Measurements from ENCODE around the gene TRIM71. TPM values are rescaled to one million over a fixed set of nuclear protein-coding genes. Genes with fewer than 3 reads are reported as not detected.

TRIM71 gene
- total RNA-seq, 1 experiment from 2014 or later: 0.18 TPM

GRCh38 chr3:32847528-32847927, 29.7 kb downstream of the TRIM71 start:
- ChIA-PET CTCF (no interaction called here), POLR2A (no interaction called here)
- intact Hi-C loops (cut with micrococcal nuclease; ENCODE audit: unreplicated experiment) (no loop called here), in situ Hi-C loops (cut with HindIII; ENCODE audit: low pct_unique_long_range_greater_than_20kb, low sequenced_read_pairs) (no loop called here)
- Histone ChIP-seq H3K36me3 (ENCODE audit: control insufficient read depth, insufficient read depth, low read length) (no peaks in the 10 kb centered on the region), H3K27ac (ENCODE audit: low read length) (no peak overlapping the region), H3K9me3 (ENCODE audit: control insufficient read depth, insufficient read depth, low read depth, low read length) (no peaks in the 10 kb centered on the region), H3K27me3 (ENCODE audit: control insufficient read depth, insufficient read depth, low read length) (no peaks in the 10 kb centered on the region), H3K4me3 (ENCODE audit: low read depth in 2 of 2, low read length in 2 of 2) (no peak overlapping the region), H3K4me1 (ENCODE audit: control insufficient read depth, insufficient read depth, low read length) (no peaks in the 10 kb centered on the region)
- no TSS peak for BruUV-seq (replicated peaks)
- no peak for ATAC-seq
- no peak for TF ChIP-seq SIN3A (IDR thresholded peaks at IDR 0.05; ENCODE audit: borderline replicate concordance, insufficient read depth, low read depth, low read length)
- TF ChIP-seq TCF7L2 (IDR thresholded peaks at IDR 0.05; ENCODE audit: low read depth, low read length): no peak
- TF ChIP-seq, protein P1, sequence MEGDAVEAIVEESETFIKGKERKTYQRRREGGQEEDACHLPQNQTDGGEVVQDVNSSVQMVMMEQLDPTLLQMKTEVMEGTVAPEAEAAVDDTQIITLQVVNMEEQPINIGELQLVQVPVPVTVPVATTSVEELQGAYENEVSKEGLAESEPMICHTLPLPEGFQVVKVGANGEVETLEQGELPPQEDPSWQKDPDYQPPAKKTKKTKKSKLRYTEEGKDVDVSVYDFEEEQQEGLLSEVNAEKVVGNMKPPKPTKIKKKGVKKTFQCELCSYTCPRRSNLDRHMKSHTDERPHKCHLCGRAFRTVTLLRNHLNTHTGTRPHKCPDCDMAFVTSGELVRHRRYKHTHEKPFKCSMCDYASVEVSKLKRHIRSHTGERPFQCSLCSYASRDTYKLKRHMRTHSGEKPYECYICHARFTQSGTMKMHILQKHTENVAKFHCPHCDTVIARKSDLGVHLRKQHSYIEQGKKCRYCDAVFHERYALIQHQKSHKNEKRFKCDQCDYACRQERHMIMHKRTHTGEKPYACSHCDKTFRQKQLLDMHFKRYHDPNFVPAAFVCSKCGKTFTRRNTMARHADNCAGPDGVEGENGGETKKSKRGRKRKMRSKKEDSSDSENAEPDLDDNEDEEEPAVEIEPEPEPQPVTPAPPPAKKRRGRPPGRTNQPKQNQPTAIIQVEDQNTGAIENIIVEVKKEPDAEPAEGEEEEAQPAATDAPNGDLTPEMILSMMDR (IDR thresholded peaks at IDR 0.05): no peak
- no peak for TF ChIP-seq POLR2AphosphoS5 (IDR thresholded peaks at IDR 0.05; ENCODE audit: low read depth, low read length)
- TF ChIP-seq, protein P2, sequence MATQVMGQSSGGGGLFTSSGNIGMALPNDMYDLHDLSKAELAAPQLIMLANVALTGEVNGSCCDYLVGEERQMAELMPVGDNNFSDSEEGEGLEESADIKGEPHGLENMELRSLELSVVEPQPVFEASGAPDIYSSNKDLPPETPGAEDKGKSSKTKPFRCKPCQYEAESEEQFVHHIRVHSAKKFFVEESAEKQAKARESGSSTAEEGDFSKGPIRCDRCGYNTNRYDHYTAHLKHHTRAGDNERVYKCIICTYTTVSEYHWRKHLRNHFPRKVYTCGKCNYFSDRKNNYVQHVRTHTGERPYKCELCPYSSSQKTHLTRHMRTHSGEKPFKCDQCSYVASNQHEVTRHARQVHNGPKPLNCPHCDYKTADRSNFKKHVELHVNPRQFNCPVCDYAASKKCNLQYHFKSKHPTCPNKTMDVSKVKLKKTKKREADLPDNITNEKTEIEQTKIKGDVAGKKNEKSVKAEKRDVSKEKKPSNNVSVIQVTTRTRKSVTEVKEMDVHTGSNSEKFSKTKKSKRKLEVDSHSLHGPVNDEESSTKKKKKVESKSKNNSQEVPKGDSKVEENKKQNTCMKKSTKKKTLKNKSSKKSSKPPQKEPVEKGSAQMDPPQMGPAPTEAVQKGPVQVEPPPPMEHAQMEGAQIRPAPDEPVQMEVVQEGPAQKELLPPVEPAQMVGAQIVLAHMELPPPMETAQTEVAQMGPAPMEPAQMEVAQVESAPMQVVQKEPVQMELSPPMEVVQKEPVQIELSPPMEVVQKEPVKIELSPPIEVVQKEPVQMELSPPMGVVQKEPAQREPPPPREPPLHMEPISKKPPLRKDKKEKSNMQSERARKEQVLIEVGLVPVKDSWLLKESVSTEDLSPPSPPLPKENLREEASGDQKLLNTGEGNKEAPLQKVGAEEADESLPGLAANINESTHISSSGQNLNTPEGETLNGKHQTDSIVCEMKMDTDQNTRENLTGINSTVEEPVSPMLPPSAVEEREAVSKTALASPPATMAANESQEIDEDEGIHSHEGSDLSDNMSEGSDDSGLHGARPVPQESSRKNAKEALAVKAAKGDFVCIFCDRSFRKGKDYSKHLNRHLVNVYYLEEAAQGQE (IDR thresholded peaks at IDR 0.05; ENCODE audit: insufficient read depth in 1 of 2, low read depth in 2 of 2, low read length in 1 of 2): no peak
- no peak for DNase-seq (ENCODE audit: low read depth, low spot score)

- ChIA-PET POLR2A (no interaction called here), CTCF (no interaction called here)
- ATAC-seq: no peak
- TF ChIP-seq, protein P1 (IDR thresholded peaks at IDR 0.05): no peak
- TF ChIP-seq, protein P2 (IDR thresholded peaks at IDR 0.05; ENCODE audit: insufficient read depth in 1 of 2, low read depth in 2 of 2, low read length in 1 of 2): no peak
- no peak for TF ChIP-seq TCF7L2 (IDR thresholded peaks at IDR 0.05; ENCODE audit: low read depth, low read length)
- H3K4me1 ChIP-seq (ENCODE audit: control insufficient read depth, insufficient read depth, low read length): no peaks in the 10 kb centered on the region
- DNase-seq (ENCODE audit: low read depth, low spot score): no peak
- BruUV-seq (replicated peaks): no TSS peak
- no peak overlapping the region for H3K27ac ChIP-seq (ENCODE audit: low read length)
- in situ Hi-C loops (cut with HindIII; ENCODE audit: low pct_unique_long_range_greater_than_20kb, low sequenced_read_pairs) (no loop called here), intact Hi-C loops (cut with micrococcal nuclease; ENCODE audit: unreplicated experiment) (no loop called here)
- no peak overlapping the region for H3K4me3 ChIP-seq (ENCODE audit: low read depth in 2 of 2, low read length in 2 of 2)
- no peaks in the 10 kb centered on the region for H3K9me3 ChIP-seq (ENCODE audit: control insufficient read depth, insufficient read depth, low read depth, low read length)
- H3K27me3 ChIP-seq (ENCODE audit: control insufficient read depth, insufficient read depth, low read length): no peaks in the 10 kb centered on the region
- H3K36me3 ChIP-seq (ENCODE audit: control insufficient read depth, insufficient read depth, low read length): no peaks in the 10 kb centered on the region
Measured at GRCh38 chr3:32848215-32848614, 30.4 kb downstream of the TRIM71 start.

Measured in Panc1 (cell line).